ENCODE measurements around the gene KLF15.

KLF15 gene

GRCh38 chr3:126319701-126320295 is 37.4 kb downstream of the KLF15 start:
- no peak for DNase-seq

- no peak for DNase-seq
Measured at GRCh38 chr3:126317029-126317996, 39.9 kb downstream of the KLF15 start.

GRCh38 chr3:126316501-126316939 is 40.7 kb downstream of the KLF15 start:
- DNase-seq = no peak

DNA sequence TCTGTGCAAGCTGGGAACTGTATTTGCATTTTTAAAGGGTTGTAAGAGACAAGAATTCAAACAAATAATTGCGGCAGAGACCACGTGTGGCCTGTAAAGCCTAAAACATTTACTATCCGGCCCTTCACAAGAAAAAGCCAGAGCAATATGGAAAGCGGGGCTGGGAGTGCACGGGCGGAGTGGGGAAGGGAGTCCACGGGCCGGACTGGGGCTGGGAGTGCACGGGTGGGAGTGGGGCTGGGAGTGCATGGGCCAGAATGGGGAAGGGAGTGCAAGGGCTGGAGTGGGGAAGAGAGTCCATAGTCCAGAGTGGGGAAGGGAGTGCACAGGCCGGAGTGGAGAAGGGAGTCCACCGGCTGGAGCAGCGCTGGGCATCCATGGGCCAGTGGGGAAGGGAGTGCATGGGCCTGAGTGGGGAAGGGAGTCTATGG is 41.2 kb downstream of the KLF15 start:
- DNase-seq = no peak

GRCh38 chr3:126314790-126315658 is 42.2 kb downstream of the KLF15 start:
- DNase-seq = no peak

DNA sequence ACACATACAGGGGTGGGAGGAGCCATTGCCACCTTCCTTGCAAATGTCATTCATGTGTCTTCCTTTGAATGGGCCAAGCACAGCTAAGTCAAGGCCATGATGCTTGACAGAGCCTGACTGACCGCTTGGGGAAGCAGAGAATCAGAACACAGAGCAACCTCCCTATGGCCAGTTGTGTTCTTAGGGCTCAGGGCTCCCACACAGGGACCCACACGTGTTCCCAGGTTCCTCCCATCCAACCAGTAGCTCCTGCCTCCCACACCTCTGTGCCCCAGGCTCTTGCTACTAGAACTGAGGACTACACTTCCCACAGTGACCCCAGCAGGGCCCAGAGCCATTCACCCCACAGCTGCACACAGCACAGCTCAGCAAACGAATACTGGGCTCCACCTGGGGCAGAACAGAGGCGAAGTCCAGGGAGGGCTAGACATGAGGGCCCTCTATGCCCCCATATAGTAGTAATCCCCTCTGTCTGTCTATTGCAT is 42.9 kb downstream of the KLF15 start:
- no peak for DNase-seq

DNA sequence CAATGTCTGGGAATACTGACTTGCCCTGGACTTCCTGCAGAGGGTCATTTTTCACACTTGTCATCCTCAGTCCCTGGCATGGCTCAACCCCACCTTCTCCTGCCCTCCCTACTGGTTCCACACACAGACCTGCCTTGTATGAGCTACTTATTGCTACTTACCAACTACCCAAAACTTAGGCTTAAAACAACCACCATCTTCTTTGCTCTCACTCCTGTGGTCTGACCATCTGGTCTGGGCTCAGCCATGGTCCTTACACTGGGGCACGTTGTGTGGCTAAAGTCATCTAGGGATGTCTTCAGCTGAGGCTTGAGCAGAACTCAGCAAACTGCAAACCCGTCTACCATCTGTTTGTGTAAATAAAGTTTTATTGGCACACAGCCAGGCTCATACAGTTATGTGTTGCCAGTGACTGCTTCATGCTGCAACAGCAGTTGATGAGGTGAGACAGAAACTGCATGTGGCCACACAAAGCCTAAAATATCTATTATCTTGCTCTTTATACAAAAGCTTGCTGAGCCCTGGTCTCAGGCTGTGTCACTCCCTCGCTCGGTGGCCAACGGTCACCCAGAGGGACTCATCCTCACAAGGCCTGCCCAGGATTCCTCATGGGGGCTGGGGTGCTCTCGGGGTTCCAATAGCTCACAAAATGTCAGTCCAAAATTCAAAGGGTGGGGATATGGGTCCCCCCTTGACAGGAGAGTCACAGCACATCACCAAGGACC is 43.5 kb downstream of the KLF15 start:
- DNase-seq = no peak

- DNase-seq = no peak
Measured at GRCh38 chr3:126313166-126313565, 44.0 kb downstream of the KLF15 start.

DNA sequence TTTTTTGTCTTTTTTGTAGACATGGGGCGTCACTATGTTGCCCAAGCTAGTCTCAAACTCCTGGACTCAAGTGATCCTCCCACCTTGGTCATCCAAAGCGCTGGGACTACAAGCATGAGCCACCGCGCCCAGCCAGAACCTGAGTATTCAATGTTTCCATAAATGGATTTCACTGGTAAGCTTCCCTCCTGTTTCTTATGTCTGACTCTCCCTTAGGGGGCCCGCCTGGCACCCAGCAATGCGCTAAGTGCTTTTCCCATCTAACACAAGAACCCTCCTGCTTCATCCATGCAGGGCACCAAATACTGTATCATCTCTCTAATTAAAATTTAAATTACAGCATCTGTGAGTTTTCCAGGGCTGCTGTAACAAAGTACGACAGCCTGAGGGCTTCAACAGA is 44.9 kb downstream of the KLF15 start:
- no peak for DNase-seq

GRCh38 chr3:126311338-126311978 is 45.8 kb downstream of the KLF15 start:
- DNase-seq = no peak

DNA sequence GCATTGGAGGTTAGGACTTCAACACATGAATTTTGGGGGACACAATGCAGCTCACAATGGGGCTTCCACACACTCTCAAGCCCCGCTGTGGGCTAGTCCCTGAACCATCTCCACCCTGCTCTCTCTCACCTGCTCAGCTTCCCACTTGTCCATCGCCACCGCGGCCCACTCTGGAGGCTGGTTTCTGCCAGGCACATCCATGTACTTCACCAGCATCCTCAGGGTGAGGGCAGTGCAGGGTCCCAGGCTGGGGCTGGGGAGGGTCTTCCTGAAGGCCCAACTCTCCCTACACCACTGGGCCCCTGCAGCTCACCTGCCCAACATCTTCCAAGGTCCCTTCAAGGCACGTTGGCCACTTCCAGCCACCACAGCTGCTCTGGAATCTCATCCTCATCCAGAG is 46.4 kb downstream of the KLF15 start:
- no peak for DNase-seq

DNA sequence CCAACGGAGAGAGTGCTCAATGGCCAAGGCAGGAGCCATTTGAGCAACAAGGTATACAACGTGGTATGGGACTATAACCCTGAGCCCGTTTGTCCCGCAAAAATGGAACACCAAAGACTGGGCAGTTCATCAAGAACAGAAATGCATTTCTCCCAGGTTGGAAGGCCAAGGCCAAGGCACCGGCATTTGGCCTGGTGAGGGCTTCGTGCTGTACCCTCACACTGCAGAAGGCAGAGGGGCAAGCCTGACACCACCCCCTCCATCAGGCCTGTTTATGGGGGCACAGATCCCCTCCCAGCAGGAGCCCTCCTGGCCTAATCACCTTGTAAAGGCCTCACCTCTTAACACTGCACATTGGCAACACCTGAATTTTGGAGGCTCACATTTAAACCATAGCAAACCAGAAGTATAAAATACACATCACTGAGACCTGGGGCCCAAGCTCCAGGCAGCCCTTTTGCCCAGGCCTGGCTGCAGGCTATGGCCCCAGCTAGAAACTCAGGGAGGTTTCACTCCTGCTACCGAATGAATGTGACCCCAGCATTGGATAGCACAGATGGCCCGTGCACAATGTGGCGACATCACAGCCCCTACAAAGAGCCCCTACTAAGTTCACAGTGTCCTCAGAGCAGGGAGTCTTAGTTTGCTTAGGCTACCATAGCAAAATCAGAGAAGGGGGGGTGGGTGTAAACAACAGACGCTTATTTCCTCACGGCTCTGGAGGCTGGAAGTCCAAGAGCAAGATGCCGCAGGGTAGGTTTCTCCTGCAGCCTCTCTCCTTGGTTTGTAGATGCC is 47.1 kb downstream of the KLF15 start:
- DNase-seq = no peak

- DNase-seq = no peak
Measured at GRCh38 chr3:126309165-126309564, 48.0 kb downstream of the KLF15 start.

DNA sequence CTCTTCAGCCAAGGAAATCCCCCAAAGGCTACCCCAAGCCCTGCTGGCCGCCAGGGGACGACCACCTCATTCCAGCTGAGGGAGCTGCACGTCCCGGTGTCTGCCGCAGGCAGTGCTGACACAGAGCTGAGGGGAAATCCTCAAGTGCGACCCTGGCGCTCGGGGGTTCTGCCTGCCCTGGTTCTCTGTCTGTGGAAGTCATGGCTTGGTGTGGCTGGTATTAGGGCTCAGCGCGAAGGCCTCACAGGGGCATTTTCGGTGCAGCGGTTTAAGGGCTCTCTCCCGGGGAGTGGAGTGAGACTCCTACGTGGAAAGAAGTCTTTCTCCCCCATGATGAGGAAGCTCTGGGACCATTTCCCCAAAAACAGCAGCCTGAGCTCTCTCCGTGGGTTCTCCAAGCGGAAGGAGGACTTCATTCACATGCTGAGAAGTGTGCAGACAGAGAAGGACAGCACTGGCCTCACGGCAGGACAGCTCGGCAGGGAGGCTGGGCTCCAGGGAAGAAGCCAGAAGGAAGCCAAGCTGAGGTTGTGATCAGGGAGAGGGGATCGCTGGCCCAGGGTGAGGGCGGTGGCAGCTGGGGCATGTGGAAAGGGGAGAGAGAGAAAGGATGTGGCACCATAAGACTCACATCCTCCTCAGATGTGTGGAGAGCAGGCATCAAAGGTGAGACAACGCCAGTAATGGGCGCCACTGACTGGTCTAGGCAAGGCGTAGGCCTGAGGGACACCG is 48.6 kb downstream of the KLF15 start:
- no peak for DNase-seq

DNA sequence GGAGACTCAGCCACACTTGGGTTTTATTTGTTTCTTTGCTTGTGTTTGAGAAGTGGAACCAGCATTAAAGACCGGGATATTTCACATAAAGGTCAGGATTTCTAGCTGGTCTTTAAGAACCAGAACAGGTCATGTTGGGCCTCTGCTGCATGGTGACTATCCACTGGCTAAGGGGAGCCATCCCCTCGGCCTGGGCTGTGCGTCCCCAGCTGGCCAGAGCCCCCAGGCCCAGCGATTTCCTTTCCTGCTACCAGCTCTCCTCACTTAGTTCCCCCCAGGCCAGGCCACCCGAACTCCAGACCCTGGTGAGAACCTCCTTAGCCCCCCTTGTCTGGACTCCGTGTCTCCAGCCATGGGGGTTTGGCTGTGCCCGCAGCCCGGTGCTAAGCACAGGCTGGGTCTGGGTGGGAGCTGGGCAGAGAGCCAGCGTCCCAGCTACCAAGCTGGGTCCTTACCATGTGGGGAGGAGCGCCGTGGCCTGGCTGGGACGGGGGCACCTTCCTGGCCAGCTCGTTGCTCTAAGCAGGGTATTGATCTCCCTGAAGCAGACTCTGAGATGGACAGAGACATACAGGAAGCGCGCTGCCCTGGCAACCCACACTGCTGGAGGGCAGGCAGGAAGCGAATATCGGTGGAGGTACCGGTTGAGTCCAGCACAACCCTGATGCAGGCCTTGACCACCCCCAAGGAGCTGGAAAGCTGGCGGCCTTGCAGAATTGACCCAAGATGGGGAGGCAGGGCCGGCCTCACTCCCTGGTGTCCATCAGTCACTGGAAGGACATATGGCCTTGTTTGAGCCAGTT is 49.4 kb downstream of the KLF15 start:
- no peak for DNase-seq

GRCh38 chr3:126306888-126307482 is 50.2 kb downstream of the KLF15 start:
- DNase-seq = no peak

- DNase-seq = no peak
Measured at GRCh38 chr3:126306397-126306796, 50.8 kb downstream of the KLF15 start.

DNA sequence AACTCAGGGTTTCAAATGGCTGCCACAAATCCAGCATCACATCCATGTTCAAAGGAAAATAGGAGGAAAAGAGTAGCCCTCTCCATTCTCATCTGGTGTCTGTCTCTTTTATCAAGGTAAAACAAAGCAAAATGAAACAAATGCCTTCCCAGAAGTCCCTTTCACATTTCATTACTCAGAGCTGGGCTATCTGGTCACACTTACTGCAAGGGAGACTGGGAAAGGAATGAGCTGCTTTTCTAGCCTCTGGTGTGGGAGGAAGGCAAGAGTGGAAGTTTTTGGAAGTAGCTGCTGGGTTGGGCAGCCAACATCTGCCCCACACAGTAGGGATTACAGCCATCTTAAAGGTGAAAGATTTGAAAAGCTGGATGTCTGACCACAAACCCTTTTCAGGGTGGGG is 51.8 kb downstream of the KLF15 start:
- no peak for DNase-seq

DNA sequence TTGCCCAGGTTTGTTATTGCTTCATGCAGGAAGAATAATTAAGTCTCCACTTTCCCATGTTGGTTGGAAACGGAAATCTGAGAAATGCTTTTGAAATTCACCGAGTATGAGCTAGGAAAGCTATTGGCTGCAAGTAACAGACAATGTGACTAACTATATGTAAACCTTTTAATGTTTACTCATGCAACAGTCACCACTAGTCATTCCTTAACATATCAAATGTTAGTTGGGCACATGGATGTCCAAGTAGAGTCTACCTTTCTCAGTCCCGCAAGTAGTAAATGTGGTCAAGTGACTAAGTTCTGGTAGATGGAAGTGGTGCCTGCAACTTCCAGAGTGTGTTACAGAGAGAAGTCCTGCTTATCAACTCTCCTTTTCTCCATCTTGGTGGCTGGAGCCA is 52.5 kb downstream of the KLF15 start:
- DNase-seq = no peak

Measured in eye (tissue), 1 donor.